Esophagus muscularis mucosa (tissue), 4 donors: ENCODE data around the gene KRT4. TPM values are rescaled to one million over a fixed set of nuclear protein-coding genes. Genes with fewer than 3 reads are reported as not detected.

Source experiments
- DNase-seq: peaks from one replicate; pipeline ENCODE4 v3.0.0-alpha.2; 2017; ENCODE audit errors: extremely low spot score
- H3K27ac ChIP-seq, 4 donors: fragments of 200-600 bp; sonication (generic); replicated peaks in 1 of 4; 1 replicate in 3 of 4; 2 replicates in 1 of 4; pipeline ENCODE4 v1.5.1; 2016 to 2019; ENCODE audit warnings: mild to moderate bottlenecking in 1 of 4
- H3K27me3 ChIP-seq, 4 donors: fragments of 200-600 bp; sonication (generic); one replicate each; pipeline versions ENCODE4 v1.5.1 to v1.6.0; 2016 to 2019
- H3K36me3 ChIP-seq, 4 donors: fragments of 200-600 bp; sonication (generic); one replicate each; pipeline ENCODE4 v1.5.1; 2016 to 2019
- H3K4me1 ChIP-seq, 4 donors: fragments of 200-600 bp; sonication (generic); one replicate each; pipeline ENCODE4 v1.5.1; 2016 to 2019
- H3K4me3 ChIP-seq, 4 donors: fragments of 200-600 bp; sonication (generic); 1 replicate in 2 of 4; 2 replicates in 2 of 4; pipeline ENCODE4 v1.5.1; 2016 to 2019; ENCODE audit warnings: mild to moderate bottlenecking in 4 of 4, moderate library complexity in 1 of 4
- H3K9me3 ChIP-seq, 4 donors: fragments of 200-600 bp; sonication (generic); 1 replicate in 3 of 4; 2 replicates in 1 of 4; pipeline ENCODE4 v1.5.1; 2016 to 2019
- EP300 ChIP-seq: sonication (generic); formaldehyde crosslinking; IDR thresholded peaks from one replicate; pipeline ENCODE4 v1.6.1; 2017; ENCODE audit warnings: antibody characterized with exemption
- POLR2A ChIP-seq: fragments of 450-650 bp; IDR thresholded peaks from one replicate; pipeline ENCODE4 v1.6.1; 2017; ENCODE audit warnings: antibody characterized with exemption, moderate library complexity, mild to moderate bottlenecking, low read depth
- POLR2AphosphoS5 ChIP-seq, 2 donors: sonication (generic); formaldehyde crosslinking; IDR thresholded peaks; one replicate each; pipeline ENCODE4 v1.6.1; 2017; ENCODE audit warnings: antibody characterized with exemption in 2 of 2
- WGBS: methylation state at CpG from one replicate; pipeline ENCODE4 v1.1.5; 2018; 5-methylcytosine and 5-hydroxymethylcytosine counted together
- intact Hi-C: fragments of 100-400 bp; cut with DNase I; formaldehyde crosslinking; loops from one replicate; pipeline ENCODE4 v1.15.1; 2023
- total RNA-seq, 4 donors: library from RNA; depleted of rRNA; stranded (reverse); fragments of >200 nt; gene quantifications; one replicate each; pipeline versions ENCODE4 v1.1.0 to v1.2.1, GENCODE V29; 2016
- TF ChIP-seq, protein P1 (sequence below), 3 experiments: fragments of 200-600 bp in 2 of 3; fragments of 450-650 bp in 1 of 3; sonication (generic) in 2 of 3; IDR thresholded peaks; one replicate each; pipeline ENCODE4 v1.5.1; 2017 to 2019; ENCODE audit warnings: antibody characterized with exemption in 3 of 3, mild to moderate bottlenecking in 2 of 3, moderate library complexity in 1 of 3

The KRT4 gene
- total RNA-seq, 4 donors from 2014 or later, result 0.13 to 5.4 (median 0.20) TPM

DNA sequence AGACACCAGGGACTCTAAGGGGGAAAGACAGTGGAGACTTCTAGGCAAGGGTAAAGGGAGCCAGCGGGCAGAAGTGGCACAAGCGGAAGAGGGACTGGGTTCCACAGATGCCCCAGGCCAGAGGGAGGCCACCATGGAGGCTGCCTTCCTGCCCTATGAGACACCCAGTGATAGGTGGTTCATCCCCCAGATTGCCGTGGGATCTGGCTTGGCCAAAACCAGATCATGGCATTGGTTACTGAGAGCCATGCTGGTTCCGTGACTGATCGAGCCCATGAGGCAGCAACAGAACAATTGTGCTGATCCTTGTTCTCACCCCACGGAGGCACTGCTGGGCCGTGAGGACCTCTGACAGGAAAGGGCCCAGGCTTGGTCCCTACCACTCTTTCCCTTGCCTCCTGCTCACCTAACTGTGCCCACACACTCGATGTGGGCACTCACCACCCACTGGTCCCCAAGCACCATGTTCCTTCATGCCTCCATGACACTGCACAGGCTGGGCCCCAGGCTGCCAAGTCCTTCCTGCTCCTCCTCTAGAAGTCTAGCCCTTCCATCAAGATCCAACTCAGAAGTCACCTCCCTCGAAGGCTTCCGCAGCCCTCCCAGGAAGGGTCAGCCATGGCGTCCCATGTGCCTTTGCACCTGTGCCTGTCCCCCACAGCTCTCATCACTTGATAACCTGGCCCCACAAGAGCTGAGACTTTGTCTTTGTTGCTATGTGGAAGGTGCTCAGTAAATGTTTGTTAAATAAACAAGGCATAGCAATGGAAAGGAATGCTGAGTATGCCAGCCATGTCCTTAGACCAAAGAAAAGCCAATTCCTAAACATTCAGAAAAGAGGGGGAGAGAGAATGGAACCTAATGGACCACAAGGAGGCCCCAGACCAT is 12.9 kb upstream of the KRT4 start:
- no peaks in the 10 kb centered on the region for H3K27me3 ChIP-seq
- no peaks in the 10 kb centered on the region for H3K9me3 ChIP-seq
- no peak for TF ChIP-seq POLR2AphosphoS5 (IDR thresholded peaks at IDR 0.05)
- TF ChIP-seq, protein P1, sequence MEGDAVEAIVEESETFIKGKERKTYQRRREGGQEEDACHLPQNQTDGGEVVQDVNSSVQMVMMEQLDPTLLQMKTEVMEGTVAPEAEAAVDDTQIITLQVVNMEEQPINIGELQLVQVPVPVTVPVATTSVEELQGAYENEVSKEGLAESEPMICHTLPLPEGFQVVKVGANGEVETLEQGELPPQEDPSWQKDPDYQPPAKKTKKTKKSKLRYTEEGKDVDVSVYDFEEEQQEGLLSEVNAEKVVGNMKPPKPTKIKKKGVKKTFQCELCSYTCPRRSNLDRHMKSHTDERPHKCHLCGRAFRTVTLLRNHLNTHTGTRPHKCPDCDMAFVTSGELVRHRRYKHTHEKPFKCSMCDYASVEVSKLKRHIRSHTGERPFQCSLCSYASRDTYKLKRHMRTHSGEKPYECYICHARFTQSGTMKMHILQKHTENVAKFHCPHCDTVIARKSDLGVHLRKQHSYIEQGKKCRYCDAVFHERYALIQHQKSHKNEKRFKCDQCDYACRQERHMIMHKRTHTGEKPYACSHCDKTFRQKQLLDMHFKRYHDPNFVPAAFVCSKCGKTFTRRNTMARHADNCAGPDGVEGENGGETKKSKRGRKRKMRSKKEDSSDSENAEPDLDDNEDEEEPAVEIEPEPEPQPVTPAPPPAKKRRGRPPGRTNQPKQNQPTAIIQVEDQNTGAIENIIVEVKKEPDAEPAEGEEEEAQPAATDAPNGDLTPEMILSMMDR (IDR thresholded peaks at IDR 0.05), result no peak
- TF ChIP-seq POLR2A, result no peak
- no peak for TF ChIP-seq EP300
- no peak overlapping the region for H3K4me3 ChIP-seq
- no peak overlapping the region for H3K27ac ChIP-seq
- H3K4me1 ChIP-seq, result peaks cover 0 to 7% (median 4%) of the 10 kb centered on the region in 4 donors
- DNase-seq, result no peak
- no peaks in the 10 kb centered on the region for H3K36me3 ChIP-seq
- intact Hi-C loops, result no loop called here
- 89% methylated on average over 11 of the region's 11 CpGs for WGBS

DNA sequence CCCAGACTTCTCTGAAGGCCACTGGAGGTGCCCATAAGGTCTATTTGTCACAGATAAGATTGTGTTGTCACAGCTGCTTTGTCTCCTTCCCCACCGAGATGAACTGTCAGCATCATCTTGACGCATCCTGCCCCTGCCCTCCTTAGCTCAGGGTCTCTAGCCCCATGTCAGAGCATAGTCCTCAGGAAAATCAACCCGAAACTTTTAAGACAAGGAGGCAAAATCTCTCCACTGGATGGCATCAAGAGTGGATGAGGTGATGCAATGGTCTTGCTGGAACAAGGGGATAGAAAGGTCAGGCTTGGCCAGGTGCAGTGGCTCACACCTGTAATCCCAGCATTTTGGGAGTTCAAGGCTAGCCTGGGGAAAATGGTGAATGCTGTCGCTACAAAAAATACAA is 12.0 kb upstream of the KRT4 start:
- WGBS, result 82% methylated on average over 4 of the region's 4 CpGs
- TF ChIP-seq, protein P1 (IDR thresholded peaks at IDR 0.05), result no peak
- no peak for TF ChIP-seq POLR2AphosphoS5 (IDR thresholded peaks at IDR 0.05)
- TF ChIP-seq EP300, result no peak
- no peak for TF ChIP-seq POLR2A
- H3K27me3 ChIP-seq, result no peaks in the 10 kb centered on the region
- H3K36me3 ChIP-seq, result no peaks in the 10 kb centered on the region
- peaks cover 0 to 8% (median 4%) of the 10 kb centered on the region in 4 donors for H3K4me1 ChIP-seq
- H3K9me3 ChIP-seq, result no peaks in the 10 kb centered on the region
- H3K27ac ChIP-seq, result no peak overlapping the region
- no peak overlapping the region for H3K4me3 ChIP-seq
- intact Hi-C loops, result no loop called here
- DNase-seq, result no peak

DNA sequence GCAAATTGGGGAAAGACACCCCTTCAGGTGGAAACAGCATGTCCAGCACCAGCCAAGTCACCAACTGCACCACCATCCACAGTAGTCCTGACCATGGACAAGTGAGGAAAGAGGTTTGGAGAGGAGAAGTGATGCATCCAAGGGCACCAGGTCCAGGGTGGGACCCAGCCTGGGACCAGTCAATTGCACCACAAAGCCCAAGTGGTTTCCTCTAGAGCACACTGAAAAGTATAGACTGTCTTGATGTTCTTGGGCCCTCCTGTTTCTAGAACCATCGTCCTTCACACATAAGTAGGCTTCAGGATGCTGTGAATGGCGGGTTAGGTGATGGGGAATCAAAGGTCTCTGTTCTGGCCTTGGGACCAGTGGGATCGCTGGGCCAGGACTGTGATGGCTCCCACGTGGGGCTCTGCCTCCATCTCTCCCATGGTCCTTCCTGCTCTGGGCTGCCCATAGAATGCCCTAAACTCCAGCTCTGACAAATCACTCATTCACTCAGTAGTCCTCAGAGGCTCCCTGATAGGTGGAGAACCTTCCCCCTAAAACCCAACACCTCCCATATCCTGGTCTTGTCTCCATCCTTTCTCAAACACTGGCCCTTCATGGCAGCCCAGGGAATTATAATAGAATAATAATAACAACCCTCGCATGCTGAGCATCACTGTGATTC is 11.0 kb upstream of the KRT4 start:
- Histone ChIP-seq H3K4me1 (peaks cover 0 to 8% (median 4%) of the 10 kb centered on the region in 4 donors), H3K27ac (no peak overlapping the region), H3K27me3 (peaks cover 0 to 7% (median 0%) of the 10 kb centered on the region in 4 donors), H3K36me3 (no peaks in the 10 kb centered on the region), H3K9me3 (no peaks in the 10 kb centered on the region), H3K4me3 (no peak overlapping the region)
- DNase-seq, result no peak
- intact Hi-C loops, result no loop called here
- no peak for TF ChIP-seq POLR2AphosphoS5 (IDR thresholded peaks at IDR 0.05)
- no peak for TF ChIP-seq POLR2A
- no peak for TF ChIP-seq EP300
- TF ChIP-seq, protein P1 (IDR thresholded peaks at IDR 0.05), result no peak
- WGBS, result 89% methylated on average over 5 of the region's 5 CpGs

- TF ChIP-seq POLR2A (no peak), POLR2AphosphoS5 (IDR thresholded peaks at IDR 0.05) (no peak), EP300 (no peak)
- TF ChIP-seq, protein P1 (IDR thresholded peaks at IDR 0.05), result no peak
- Histone ChIP-seq H3K36me3 (no peaks in the 10 kb centered on the region), H3K4me1 (peaks cover 0 to 8% (median 4%) of the 10 kb centered on the region in 4 donors), H3K27me3 (peaks cover 0 to 15% (median 0%) of the 10 kb centered on the region in 4 donors), H3K27ac (no peak overlapping the region), H3K4me3 (no peak overlapping the region), H3K9me3 (no peaks in the 10 kb centered on the region)
- intact Hi-C loops, result no loop called here
- no peak for DNase-seq
- 77% methylated on average over 2 of the region's 15 CpGs for WGBS
These were observed 10.0 kb upstream of the KRT4 start for GRCh38 chr12:52823761-52824450.
